NCI-H510A treated with DMSO at 0.1 percent for 48 hours (cell line): ENCODE data around the gene SPATC1L.

Source experiments
- DNase-seq: peaks from one replicate; lab custom pipeline; 2025; lab: John Stamatoyannopoulos, UW

SPATC1L gene

DNA sequence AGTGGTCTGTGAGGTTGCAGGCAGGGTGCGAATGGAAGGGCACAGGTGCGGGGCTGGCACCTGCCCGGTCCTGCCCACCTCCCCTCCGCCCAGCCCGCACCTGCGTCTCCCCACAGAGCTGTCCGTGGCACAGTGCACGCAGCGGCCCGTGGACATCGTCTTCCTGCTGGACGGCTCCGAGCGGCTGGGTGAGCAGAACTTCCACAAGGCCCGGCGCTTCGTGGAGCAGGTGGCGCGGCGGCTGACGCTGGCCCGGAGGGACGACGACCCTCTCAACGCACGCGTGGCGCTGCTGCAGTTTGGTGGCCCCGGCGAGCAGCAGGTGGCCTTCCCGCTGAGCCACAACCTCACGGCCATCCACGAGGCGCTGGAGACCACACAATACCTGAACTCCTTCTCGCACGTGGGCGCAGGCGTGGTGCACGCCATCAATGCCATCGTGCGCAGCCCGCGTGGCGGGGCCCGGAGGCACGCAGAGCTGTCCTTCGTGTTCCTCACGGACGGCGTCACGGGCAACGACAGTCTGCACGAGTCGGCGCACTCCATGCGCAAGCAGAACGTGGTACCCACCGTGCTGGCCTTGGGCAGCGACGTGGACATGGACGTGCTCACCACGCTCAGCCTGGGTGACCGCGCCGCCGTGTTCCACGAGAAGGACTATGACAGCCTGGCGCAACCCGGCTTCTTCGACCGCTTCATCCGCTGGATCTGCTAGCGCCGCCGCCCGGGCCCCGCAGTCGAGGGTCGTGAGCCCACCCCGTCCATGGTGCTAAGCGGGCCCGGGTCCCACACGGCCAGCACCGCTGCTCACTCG lies 52.2 kb downstream of the SPATC1L start:
- DNase-seq = no peak

DNA sequence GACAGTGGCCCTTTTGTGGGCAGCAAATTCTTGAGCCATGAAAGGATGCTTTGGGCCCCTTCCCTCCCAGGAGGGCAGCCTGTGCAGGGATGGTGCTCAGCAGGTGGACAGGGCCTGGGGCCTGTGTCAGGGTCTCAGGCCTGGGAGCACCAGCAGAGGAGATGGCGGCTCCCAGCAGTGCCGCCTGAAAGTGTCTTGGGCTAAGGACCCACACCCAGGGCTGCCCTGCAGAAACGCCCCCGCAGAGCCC lies 52.7 kb downstream of the SPATC1L start:
- no peak for DNase-seq

DNA sequence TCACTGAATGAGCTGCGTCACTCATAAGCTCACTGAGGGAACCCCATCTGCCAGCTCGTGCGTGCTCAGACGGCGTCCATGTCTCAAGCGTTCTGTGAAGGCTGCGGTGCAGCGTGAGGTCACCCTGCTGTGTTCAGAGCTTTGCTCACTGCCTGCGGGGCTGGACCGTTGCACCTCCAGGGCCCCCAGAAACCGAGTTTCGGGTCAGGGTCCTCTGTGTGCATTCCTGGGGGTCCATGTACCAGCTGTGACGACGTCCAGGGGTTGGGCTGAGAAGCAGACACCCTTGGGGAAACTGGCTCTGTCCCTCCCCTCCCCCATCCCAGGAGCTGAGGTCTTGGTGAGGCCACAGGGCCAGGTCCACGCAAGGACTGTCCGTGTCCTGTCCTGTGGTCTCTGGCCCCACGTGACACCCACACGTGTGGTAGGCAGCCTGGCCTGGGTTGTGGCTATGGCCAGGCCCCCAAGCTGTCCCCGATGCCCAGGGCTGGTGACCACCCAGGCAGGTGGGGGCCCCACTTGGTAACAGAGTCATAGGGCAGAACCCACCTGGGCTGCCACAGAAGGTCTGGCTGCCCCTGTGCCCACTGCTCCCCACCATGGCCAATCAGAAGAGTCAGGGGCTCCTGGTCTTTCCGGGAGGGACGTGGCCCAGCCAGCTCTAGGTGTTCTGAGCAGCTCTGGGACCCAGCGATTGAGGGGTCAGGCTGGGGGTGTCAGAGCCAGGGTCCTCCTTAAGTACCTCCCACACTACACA lies 53.2 kb downstream of the SPATC1L start:
- DNase-seq = no peak

DNA sequence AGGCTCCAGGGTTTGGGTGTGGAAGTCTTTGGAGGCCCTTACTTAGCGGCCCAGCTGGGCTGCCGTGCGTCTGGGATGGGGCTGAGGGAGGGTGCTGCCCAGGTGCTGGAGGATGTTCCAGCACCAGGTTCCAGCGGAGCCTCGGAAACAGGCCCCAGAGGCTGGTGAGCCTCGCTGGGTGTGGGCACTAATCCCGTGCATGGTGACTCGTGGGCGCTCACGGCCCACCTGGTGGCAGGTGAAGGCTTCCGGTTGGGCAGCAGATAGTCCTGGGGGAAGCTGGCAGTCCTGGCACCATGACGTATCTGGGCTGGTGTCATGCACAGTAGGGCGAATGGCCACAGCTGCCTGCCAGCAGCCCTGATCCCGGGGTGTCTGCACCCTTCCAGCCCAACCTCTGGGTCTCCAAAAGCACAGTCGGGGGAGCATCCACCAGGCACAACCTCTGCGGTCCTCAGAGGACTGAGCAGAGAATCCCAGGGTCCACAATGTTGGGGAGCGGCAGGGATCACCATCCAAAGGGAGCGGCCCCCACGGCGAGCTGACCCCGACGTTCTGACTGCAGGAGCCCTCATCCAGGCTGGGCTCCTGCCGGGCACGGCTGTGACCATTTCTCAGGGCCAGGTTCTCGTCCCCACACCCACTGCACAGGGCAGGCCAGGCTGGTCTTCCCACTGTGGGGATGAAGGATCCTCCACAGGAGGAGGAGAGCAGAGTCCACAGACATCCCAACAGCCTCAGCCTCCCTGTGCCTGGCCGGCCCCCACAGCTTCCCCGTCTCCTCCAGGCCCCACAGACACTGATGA lies 54.2 kb downstream of the SPATC1L start:
- DNase-seq = no peak

- DNase-seq = no peak
Measured at GRCh38 chr21:46128933-46129571, 55.2 kb downstream of the SPATC1L start.

- no peak for DNase-seq
Measured at GRCh38 chr21:46128106-46128932, 55.9 kb downstream of the SPATC1L start.

DNA sequence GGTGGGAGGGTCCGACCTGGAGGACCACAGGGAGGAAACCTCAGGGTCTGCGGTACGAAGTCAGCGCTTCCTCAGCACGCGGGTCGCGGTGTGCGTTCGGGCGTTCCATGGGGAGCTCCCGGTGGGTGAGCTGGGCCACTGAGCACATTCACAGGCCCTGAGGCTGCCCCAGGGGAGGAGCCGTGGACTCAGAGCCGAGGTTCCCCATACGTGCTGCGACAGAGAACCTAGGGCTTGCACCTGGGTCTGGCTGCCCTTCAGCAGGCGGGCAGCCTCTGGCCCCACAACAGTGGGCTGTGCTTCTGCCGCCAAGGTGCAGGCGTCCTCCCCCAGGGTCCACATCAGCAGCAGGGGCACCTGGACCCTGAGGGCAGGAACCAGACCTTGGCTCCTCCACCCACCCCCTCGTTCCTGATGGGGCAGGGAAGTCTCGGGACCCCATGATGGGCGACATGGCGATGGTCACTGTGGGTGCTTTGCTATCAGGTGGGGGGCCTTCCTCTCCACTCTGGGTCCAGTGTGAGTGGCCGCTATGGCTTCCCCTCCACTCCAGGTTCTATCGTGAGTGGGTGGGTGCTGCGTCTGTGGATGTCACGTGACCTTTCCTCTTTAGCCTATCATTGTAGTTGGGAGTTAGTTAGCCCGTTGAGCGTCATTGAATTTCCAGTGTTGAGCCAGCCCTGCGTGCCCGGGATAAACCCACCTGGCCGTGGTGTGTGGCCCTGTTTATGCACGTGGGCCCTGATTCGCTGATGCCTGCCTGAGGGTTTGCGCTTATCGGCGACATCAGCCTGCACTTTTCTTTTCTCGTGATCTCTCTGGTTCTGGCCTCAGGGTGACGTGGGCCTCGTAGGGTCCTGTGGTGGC lies 56.8 kb downstream of the SPATC1L start:
- DNase-seq = no peak

- DNase-seq = no peak
Measured at GRCh38 chr21:46126309-46127238, 57.7 kb downstream of the SPATC1L start.

- no peak for DNase-seq
Measured at GRCh38 chr21:46125846-46126301, 58.4 kb downstream of the SPATC1L start.

DNA sequence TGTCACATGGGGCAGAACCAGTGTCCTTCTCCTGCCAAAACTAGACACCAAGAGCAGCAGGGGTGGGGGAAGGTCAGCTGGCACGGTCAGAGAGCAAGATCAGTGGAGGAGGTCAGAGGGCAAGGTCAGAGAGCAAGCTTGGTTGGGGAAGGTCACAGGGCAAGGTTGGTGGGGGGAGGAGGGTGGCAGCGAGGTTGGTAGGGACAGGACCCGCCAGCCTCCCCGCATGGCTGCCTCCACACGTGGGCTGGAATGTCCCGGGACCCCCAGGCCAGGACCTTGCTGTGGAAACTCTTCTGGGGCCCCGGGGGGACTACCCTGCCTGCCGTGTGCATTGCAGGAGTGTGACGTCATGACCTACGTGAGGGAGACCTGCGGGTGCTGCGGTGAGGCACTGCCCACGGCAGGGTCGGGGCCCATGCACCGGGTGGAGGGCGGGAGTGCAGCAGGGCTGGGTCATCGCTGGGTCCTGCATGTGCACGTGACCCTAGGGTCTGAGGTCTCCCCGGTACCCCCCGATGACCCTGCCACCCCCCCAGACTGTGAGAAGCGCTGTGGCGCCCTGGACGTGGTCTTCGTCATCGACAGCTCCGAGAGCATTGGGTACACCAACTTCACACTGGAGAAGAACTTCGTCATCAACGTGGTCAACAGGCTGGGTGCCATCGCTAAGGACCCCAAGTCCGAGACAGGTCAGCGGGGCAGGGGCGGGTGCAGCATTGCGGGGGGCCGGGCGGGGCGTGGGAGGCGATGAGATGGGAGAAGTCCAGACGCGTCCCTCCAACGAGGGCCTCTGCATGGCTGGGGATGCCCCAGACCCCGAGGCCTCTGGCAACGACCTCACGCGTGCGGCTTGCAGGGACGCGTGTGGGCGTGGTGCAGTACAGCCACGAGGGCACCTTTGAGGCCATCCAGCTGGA lies 59.1 kb downstream of the SPATC1L start:
- DNase-seq = no peak

DNA sequence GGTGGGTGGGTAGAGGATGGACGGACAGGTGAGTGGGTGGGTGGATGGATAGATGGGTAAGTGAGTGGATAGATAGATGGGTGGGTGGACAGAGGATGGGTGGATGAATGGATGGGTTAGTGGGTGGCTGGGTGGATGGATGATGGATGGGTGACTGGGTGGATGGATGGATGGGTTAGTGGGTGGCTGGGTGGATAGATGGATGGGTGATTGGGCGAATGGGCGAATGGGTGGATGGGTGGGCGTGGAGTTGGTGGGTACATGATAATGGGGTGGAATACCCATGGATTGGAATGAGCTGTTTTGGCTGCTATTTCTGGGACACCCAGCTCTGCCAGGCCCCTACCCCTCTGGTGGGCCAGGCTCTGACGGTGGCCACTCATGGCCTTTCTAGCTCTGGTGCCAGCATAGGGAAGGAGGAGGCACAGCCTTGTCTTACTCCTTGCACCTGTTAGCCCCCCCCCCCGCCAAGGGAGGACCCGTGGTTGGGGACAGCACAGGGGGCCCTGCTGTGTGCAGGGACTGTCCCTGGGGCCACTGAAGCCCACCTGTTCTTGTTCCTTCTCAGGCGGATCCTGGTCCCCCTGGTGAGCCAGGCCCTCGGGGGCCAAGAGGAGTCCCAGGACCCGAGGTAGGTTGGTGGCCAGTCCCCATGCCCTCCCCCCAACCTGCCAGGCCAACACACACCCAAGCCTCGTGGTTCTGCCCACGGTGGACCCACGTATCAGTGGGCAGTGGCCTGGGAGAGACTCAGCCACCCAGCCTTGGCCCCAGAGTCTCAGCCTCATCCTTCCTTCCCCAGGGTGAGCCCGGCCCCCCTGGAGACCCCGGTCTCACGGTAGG lies 60.0 kb downstream of the SPATC1L start:
- DNase-seq = no peak

GRCh38 chr21:46122758-46123683 lies 61.2 kb downstream of the SPATC1L start:
- no peak for DNase-seq

GRCh38 chr21:46122237-46122671 lies 62.0 kb downstream of the SPATC1L start:
- DNase-seq = no peak

- DNase-seq = no peak
Measured at GRCh38 chr21:46121286-46122221, 62.7 kb downstream of the SPATC1L start.
